Activated CD8-positive, alpha-beta T cell treated with anti-CD3 and anti-CD28 coated beads, Interleukin-2, amount 10 ng/mL, durations not matched to agents 7 days and 5 days (primary cell): ENCODE measurements around the gene KAT6B. TPM values are rescaled to one million over a fixed set of nuclear protein-coding genes. Genes with fewer than 3 reads are reported as not detected.

Source experiments
- ATAC-seq: fragments of 150-1000 bp; cut with Tn5 transposase; one replicate; pipeline ENCODE4 v1.10.0; 2021; ENCODE audit warnings: moderate library complexity
- CTCF ChIA-PET: fragments of 350-600 bp; sonication (Branson Sonifier 250); formaldehyde crosslinking; loops from one replicate; lab custom pipeline; 2021; ENCODE audit warnings: antibody characterized with exemption; lab: Charles Lee
- POLR2A ChIA-PET: fragments of 350-600 bp; sonication (Branson Sonifier 250); formaldehyde crosslinking; loops from one replicate; lab custom pipeline; 2021; ENCODE audit warnings: antibody characterized with exemption; lab: Charles Lee
- DNase-seq: peaks from one replicate; pipeline ENCODE4 v3.0.0-alpha.2; 2020
- H3K27ac Mint-ChIP-seq: one replicate; pipeline ENCODE4 v1.8.0; 2021; ENCODE audit warnings: mild to moderate bottlenecking, mixed read lengths
- H3K27me3 Mint-ChIP-seq: one replicate; pipeline ENCODE4 v1.8.0; 2021; ENCODE audit warnings: low read depth, mixed read lengths
- H3K36me3 Mint-ChIP-seq: one replicate; pipeline ENCODE4 v1.8.0; 2021; ENCODE audit warnings: low read depth, mixed read lengths
- H3K4me1 Mint-ChIP-seq: one replicate; pipeline ENCODE4 v1.8.0; 2021; ENCODE audit warnings: low read depth, mixed read lengths
- H3K4me3 Mint-ChIP-seq: one replicate; pipeline ENCODE4 v1.8.0; 2021; ENCODE audit warnings: mild to moderate bottlenecking, mixed read lengths
- H3K9me3 Mint-ChIP-seq: one replicate; pipeline ENCODE4 v1.8.0; 2022; ENCODE audit warnings: mixed read lengths; ENCODE audit not compliant: insufficient read depth
- total RNA-seq, 2 experiments: library from RNA; stranded (reverse); gene quantifications; one replicate each; pipeline ENCODE4 v1.2.3, GENCODE V29; 2021

The KAT6B gene
- total RNA-seq, 2 experiments from 2014 or later, result 40.3 to 43.1 TPM

- Mint-ChIP-seq H3K4me3 (no peak overlapping the region), H3K9me3 (no peaks in the 10 kb centered on the region), H3K27ac (no peak overlapping the region), H3K4me1 (peaks cover 23% of the 10 kb centered on the region), H3K27me3 (no peaks in the 10 kb centered on the region), H3K36me3 (peaks cover 28% of the 10 kb centered on the region)
- CTCF ChIA-PET, result no interaction called here
- no peak for DNase-seq
- no peak for ATAC-seq
- POLR2A ChIA-PET, result interaction anchor here (0.6 kb wide), 1 partner anchor 170 kb away, joined by 3 read pairs; no protein-coding TSS in a partner anchor
Observed at GRCh38 chr10:74994854-74995253, 168.5 kb downstream of the KAT6B start.

DNA sequence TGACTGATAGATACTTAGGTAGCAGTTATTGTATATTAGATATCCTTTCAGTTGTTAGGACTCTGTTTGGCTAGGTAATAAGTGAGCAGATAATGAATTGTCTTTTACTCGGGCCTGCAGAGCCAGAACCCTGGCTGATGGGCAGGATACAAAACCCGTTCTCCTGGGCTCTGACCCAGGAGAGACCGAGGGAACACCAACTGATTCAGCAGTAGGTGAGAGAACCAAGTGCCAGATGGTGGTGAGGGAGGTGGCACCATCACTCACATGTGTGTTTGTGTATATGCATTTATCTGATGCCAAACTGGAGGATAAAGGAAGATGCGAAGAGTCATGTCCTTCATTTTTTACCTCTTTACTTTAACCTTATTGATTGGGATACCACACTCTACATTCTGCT is 169.4 kb downstream of the KAT6B start:
- Mint-ChIP-seq H3K27ac (no peak overlapping the region), H3K36me3 (peaks cover 22% of the 10 kb centered on the region)

DNA sequence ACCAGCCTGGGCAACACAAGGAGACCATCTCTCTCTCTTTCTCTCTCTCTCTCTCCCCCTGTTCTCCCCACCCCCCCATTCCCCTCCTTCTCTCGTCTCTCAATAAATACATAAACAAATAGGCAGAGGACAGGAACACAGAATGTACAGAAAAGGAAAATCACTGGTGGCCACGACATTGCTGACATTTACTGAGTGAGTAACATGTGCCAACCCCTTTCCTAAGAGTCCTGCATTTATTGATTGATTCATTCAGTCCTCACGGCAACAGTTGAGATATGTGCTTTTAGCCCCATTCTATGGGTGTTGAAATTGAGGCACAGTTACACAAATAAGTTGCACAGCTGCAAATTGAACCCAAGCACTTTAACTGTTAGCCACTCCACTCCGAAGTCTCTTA is 170.8 kb downstream of the KAT6B start:
- ChIA-PET CTCF (no interaction called here), POLR2A (no interaction called here)
- Mint-ChIP-seq H3K36me3 (peaks cover 17% of the 10 kb centered on the region), H3K27ac (no peak overlapping the region), H3K4me1 (peaks cover 18% of the 10 kb centered on the region), H3K27me3 (no peaks in the 10 kb centered on the region), H3K9me3 (no peaks in the 10 kb centered on the region), H3K4me3 (no peak overlapping the region)
- DNase-seq, result no peak
- no peak for ATAC-seq

More for the DNA sequence above, 169.4 kb downstream of the KAT6B start:
- Mint-ChIP-seq H3K4me3 (no peak overlapping the region), H3K9me3 (no peaks in the 10 kb centered on the region), H3K27me3 (no peaks in the 10 kb centered on the region), H3K4me1 (peaks cover 24% of the 10 kb centered on the region)
- DNase-seq (no peak), ATAC-seq (no peak)
- CTCF ChIA-PET, result no interaction called here
- POLR2A ChIA-PET, result interaction anchor here (0.6 kb wide), 1 partner anchor 112 kb away, joined by 3 read pairs; no protein-coding TSS in a partner anchor

GRCh38 chr10:75000748-75001321 is 174.4 kb downstream of the KAT6B start:
- Mint-ChIP-seq H3K9me3 (no peaks in the 10 kb centered on the region), H3K4me3 (no peak overlapping the region), H3K27ac (no peak overlapping the region), H3K4me1 (peaks cover 5% of the 10 kb centered on the region), H3K36me3 (peaks cover 10% of the 10 kb centered on the region), H3K27me3 (no peaks in the 10 kb centered on the region)
- ChIA-PET POLR2A (interaction anchor here (1.1 kb wide), 1 partner anchor 14 kb away, joined by 3 read pairs; no protein-coding TSS in a partner anchor), CTCF (interaction anchor here (1.0 to 2.0 kb wide), 2 partner anchors 8 to 13 kb away, joined by 3 to 7 read pairs; no protein-coding TSS in a partner anchor)
- ATAC-seq (no peak), DNase-seq (no peak)

GRCh38 chr10:75001715-75002350 is 175.4 kb downstream of the KAT6B start:
- H3K4me1 Mint-ChIP-seq, result peaks cover 5% of the 10 kb centered on the region
- ATAC-seq (no peak), DNase-seq (no peak)
- H3K9me3 Mint-ChIP-seq, result no peaks in the 10 kb centered on the region
- H3K27ac Mint-ChIP-seq, result no peak overlapping the region
- H3K4me3 Mint-ChIP-seq, result no peak overlapping the region
- CTCF ChIA-PET, result no interaction called here
- POLR2A ChIA-PET, result no interaction called here
- peaks cover 7% of the 10 kb centered on the region for H3K36me3 Mint-ChIP-seq
- H3K27me3 Mint-ChIP-seq, result no peaks in the 10 kb centered on the region

DNA sequence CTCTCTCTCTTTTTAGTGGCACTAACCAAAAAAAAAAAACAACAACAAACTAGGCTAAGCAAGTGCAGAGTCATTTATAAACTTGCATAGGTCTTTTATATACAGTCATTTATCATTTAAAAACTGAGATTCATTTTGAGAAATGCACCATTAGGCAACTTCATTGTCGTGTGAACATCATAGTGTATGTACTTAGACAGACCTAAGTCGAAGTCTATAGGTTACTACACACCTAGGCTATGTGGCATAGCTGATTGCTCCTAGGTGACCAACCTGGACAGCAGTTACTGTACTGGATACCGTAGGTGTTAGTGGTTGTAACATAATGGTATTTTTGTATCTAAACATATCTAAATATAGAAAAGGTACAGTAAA is 175.9 kb downstream of the KAT6B start:
- ChIA-PET CTCF (no interaction called here), POLR2A (no interaction called here)
- H3K4me3 Mint-ChIP-seq, result no peak overlapping the region
- H3K4me1 Mint-ChIP-seq, result peaks cover 9% of the 10 kb centered on the region
- H3K9me3 Mint-ChIP-seq, result no peaks in the 10 kb centered on the region
- H3K27ac Mint-ChIP-seq, result no peak overlapping the region
- DNase-seq, result no peak
- peaks cover 11% of the 10 kb centered on the region for H3K36me3 Mint-ChIP-seq
- no peaks in the 10 kb centered on the region for H3K27me3 Mint-ChIP-seq
- ATAC-seq, result no peak

GRCh38 chr10:75002967-75003594 is 176.7 kb downstream of the KAT6B start:
- no peak for DNase-seq
- ATAC-seq, result no peak
- ChIA-PET CTCF (interaction anchor here (0.7 to 1.2 kb wide), 3 partner anchors 10 to 20 kb away, joined by 3 to 4 read pairs (median 3); no protein-coding TSS in a partner anchor), POLR2A (interaction anchor here (0.5 kb wide), 1 partner anchor 253 kb away, joined by 4 read pairs; no protein-coding TSS in a partner anchor)
- Mint-ChIP-seq H3K9me3 (no peaks in the 10 kb centered on the region), H3K36me3 (peaks cover 18% of the 10 kb centered on the region), H3K27me3 (no peaks in the 10 kb centered on the region), H3K27ac (no peak overlapping the region), H3K4me1 (peaks cover 17% of the 10 kb centered on the region), H3K4me3 (no peak overlapping the region)

GRCh38 chr10:75003891-75004290 is 177.5 kb downstream of the KAT6B start:
- ATAC-seq, result no peak
- Mint-ChIP-seq H3K36me3 (peaks cover 17% of the 10 kb centered on the region), H3K9me3 (no peaks in the 10 kb centered on the region), H3K27ac (no peak overlapping the region), H3K4me1 (peaks cover 23% of the 10 kb centered on the region), H3K4me3 (no peak overlapping the region), H3K27me3 (no peaks in the 10 kb centered on the region)
- ChIA-PET POLR2A (no interaction called here), CTCF (interaction anchor here (0.7 to 1.5 kb wide), 4 partner anchors 10 to 21 kb away, joined by 3 to 4 read pairs (median 4); no protein-coding TSS in a partner anchor)
- no peak for DNase-seq

DNA sequence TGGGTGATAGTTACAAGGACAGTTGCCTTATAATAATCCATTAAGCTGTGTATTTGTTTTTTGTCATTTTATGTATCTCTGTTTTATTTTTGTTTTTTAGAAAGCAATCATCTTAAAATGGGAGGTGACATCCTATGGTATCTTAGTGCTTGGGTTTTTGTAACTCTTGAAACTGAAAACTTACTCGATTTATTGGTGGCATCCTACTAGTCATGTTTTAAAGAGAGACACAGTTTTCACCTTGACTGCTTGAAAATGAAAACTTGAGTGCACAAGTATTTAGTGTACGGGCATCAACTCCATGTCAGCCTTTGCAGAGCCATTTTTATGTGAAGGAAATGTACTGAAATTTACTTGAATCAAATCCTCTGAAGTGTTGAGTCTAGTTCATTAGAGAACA is 181.2 kb downstream of the KAT6B start:
- Mint-ChIP-seq H3K36me3 (peaks cover 20% of the 10 kb centered on the region), H3K4me1 (peaks cover 37% of the 10 kb centered on the region), H3K9me3 (no peaks in the 10 kb centered on the region), H3K27ac (peak overlapping the region; percentile 66), H3K27me3 (no peaks in the 10 kb centered on the region), H3K4me3 (no peak overlapping the region)
- POLR2A ChIA-PET, result no interaction called here
- CTCF ChIA-PET, result no interaction called here
- DNase-seq, result no peak
- no peak for ATAC-seq

DNA sequence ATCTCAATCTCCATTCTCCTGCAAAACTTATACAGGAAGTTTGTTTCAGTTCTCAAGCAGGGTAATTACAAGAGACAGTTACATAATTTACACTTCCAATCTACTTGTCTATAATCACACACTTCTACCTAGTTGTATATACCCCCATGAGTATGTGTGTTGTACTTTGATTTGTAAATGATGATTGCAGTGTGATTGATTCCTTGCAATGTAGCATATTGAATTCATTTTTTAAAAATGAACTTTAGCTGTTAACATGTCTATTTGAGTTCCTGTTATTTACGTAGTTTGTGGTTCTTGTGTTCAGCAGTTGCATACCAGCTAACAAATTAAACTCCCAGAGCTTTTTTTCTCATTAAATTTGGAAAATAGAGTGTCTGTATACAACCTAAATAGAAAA is 182.6 kb downstream of the KAT6B start:
- H3K27ac Mint-ChIP-seq, result peak overlapping the region; percentile 73
- H3K27me3 Mint-ChIP-seq, result no peaks in the 10 kb centered on the region
- no peaks in the 10 kb centered on the region for H3K9me3 Mint-ChIP-seq
- POLR2A ChIA-PET, result interaction anchor here (0.5 kb wide), 1 partner anchor 111 kb away, joined by 3 read pairs; no protein-coding TSS in a partner anchor
- H3K4me3 Mint-ChIP-seq, result no peak overlapping the region
- H3K36me3 Mint-ChIP-seq, result peaks cover 32% of the 10 kb centered on the region
- peaks cover 50% of the 10 kb centered on the region for H3K4me1 Mint-ChIP-seq
- DNase-seq, result no peak
- ATAC-seq, result no peak
- CTCF ChIA-PET, result interaction anchor here (0.8 to 1.7 kb wide), 6 partner anchors 9 to 270 kb away, joined by 3 to 7 read pairs (median 3); no protein-coding TSS in a partner anchor

DNA sequence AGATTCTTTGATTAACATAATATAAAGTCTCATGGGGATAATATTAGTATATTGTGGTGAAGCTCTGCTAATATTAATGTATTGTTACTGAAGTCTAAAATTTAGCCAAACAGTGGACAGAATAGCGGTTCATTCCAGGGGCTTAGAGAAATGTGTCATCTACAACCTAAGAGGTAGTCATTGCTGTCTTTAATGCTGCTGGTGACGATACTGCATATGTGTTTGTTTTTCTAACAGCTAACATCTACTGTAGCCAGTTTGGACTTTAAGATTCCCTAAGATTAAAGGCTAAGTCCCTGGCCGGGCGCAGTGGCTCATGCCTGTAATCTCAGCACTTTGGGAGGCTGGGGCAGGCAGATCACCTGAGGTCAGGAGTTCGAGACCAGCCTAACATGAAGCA is 183.0 kb downstream of the KAT6B start:
- no peak overlapping the region for H3K27ac Mint-ChIP-seq
- ChIA-PET CTCF (interaction anchor here (0.8 to 1.7 kb wide), 6 partner anchors 10 to 270 kb away, joined by 3 to 7 read pairs (median 4); no protein-coding TSS in a partner anchor), POLR2A (interaction anchor here (0.5 to 0.9 kb wide), 2 partner anchors 111 to 138 kb away, joined by 3 read pairs; no protein-coding TSS in a partner anchor)

More for the DNA sequence above, 183.0 kb downstream of the KAT6B start:
- no peak for DNase-seq
- Mint-ChIP-seq H3K36me3 (peaks cover 34% of the 10 kb centered on the region), H3K4me3 (no peak overlapping the region), H3K4me1 (peaks cover 52% of the 10 kb centered on the region), H3K9me3 (no peaks in the 10 kb centered on the region), H3K27me3 (no peaks in the 10 kb centered on the region)
- no peak for ATAC-seq
